Mucosa of descending colon (tissue), 3 donors: ENCODE results near the gene LPGAT1. TPM values are rescaled to one million over a fixed set of nuclear protein-coding genes. Genes with fewer than 3 reads are reported as not detected.
A peak's percentile ranks its signal among the peaks of the same experiment; 100 is the strongest.
"Not testable (repeated sequence)": the region's sequence is repeated elsewhere in the genome, so short reads cannot be mapped to it uniquely, and the experiment has no call there.

Experiments used
- ATAC-seq: fragments of 200-7000 bp; cut with Tn5 transposase; one replicate; pipeline ENCODE4 v1.9.1; 2020; ENCODE audit warnings: mild to moderate bottlenecking, moderate library complexity
- DNase-seq, 3 donors: peaks; one replicate each; pipeline ENCODE4 v3.0.0-alpha.2; 2020
- H3K36me3 ChIP-seq: fragments of 200-600 bp; one replicate; pipeline ENCODE4 v1.8.0; 2021; ENCODE audit warnings: low read depth, mild to moderate bottlenecking
- H3K4me1 ChIP-seq: fragments of 200-600 bp; one replicate; pipeline ENCODE4 v1.8.0; 2021; ENCODE audit warnings: low read depth, mild to moderate bottlenecking
- H3K4me3 ChIP-seq: fragments of 200-600 bp; one replicate; pipeline ENCODE4 v1.8.0; 2021; ENCODE audit warnings: mild to moderate bottlenecking
- H3K9me3 ChIP-seq: fragments of 200-600 bp; one replicate; pipeline ENCODE4 v1.8.0; 2021; ENCODE audit warnings: mild to moderate bottlenecking
- intact Hi-C, 2 donors: fragments of 100-400 bp; cut with DNase I in 1 of 2; cut with micrococcal nuclease in 1 of 2; formaldehyde crosslinking; loops; one replicate each; pipeline versions ENCODE4 v1.11.0 to v1.11.1; 2022; cut with DNase I, micrococcal nuclease
- total RNA-seq, 3 donors: library from RNA; stranded (reverse); fragmentation: NEBNext Ultra II Directional in 2 of 3; extraction: Animal tissue kit (Norgen Biotek cat#: 25700) in 2 of 3; gene quantifications; one replicate each; pipeline versions ENCODE4 v1.2.1 to v1.2.4, GENCODE V29; 2021 to 2023
- TF ChIP-seq, protein P1 (sequence below): fragments of 200-600 bp; IDR thresholded peaks from one replicate; pipeline ENCODE4 v1.8.0; 2022; ENCODE audit warnings: antibody characterized with exemption, mild to moderate bottlenecking
- donor health status: DM: no; HTN: no; CAD: no; lungs with moderate emphysema.
- donor health status: DM: no; HTN: no; CAD: no.
- donor health status: DM: no; HTN: yes; CAD: no.

Gene LPGAT1
- total RNA-seq, 3 donors from 2014 or later = 27.5 to 42.1 (median 34.2) TPM

DNA sequence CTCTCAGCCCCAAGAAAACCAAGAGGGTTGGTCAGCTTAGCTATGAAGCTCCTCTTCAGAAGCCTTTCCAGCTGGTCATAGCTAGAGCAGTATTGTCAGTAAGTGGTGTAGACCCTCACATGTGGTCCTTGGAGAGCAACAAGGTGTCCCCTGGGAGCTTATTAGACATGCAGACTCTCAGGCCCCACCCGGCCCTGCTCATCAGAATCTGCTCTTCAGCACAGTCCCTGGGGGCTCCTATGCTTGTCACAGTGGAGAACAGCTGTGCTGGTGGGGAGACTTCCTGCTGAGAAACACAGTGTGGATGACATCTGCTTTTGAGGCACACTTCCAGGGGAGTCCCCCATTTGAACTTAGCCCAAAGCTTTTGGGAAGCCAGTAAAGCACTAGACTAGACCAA, 133.2 kb downstream of the LPGAT1 start:
- H3K36me3 ChIP-seq = no peaks in the 10 kb centered on the region
- no peak for DNase-seq
- no peaks in the 10 kb centered on the region for H3K9me3 ChIP-seq
- TF ChIP-seq, protein P1, sequence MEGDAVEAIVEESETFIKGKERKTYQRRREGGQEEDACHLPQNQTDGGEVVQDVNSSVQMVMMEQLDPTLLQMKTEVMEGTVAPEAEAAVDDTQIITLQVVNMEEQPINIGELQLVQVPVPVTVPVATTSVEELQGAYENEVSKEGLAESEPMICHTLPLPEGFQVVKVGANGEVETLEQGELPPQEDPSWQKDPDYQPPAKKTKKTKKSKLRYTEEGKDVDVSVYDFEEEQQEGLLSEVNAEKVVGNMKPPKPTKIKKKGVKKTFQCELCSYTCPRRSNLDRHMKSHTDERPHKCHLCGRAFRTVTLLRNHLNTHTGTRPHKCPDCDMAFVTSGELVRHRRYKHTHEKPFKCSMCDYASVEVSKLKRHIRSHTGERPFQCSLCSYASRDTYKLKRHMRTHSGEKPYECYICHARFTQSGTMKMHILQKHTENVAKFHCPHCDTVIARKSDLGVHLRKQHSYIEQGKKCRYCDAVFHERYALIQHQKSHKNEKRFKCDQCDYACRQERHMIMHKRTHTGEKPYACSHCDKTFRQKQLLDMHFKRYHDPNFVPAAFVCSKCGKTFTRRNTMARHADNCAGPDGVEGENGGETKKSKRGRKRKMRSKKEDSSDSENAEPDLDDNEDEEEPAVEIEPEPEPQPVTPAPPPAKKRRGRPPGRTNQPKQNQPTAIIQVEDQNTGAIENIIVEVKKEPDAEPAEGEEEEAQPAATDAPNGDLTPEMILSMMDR = no peak
- ATAC-seq = peak; percentile 38
- intact Hi-C loops = no loop called here
- no peak overlapping the region for H3K4me3 ChIP-seq
- peaks cover 3% of the 10 kb centered on the region for H3K4me1 ChIP-seq

DNA sequence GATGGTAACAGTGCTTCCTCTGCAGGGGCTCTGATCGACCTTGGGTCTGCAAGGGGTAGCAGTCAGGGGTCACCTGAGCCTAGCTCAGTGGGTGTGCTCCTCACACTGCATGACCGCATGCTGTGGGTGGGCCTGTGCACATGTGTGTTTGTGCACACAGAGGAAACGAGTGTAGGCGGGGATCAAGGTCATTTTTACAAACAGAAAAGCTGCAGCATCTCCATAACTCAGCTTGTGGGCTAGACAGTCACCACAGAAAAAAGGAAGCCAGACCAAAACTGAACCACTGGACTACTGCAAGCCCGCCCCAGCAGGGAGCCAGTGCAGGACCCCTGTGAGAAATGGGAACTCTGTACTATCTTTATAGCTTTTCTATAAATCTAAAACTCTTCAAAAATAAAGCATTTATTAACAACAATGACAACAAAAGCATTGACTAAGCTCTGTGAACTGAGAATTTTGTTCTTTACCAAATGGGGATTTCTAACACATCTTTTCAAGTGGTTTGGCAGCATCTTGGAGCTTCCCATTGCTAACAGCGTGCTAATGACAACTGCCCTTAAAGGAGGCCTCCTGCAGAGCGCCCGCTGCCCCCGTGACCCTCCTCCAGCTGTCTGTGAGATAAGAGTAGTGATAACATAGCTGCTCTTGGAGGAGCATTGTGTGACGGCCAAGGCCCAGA, 135.3 kb downstream of the LPGAT1 start:
- Histone ChIP-seq H3K9me3 (no peaks in the 10 kb centered on the region), H3K4me1 (peaks cover 3% of the 10 kb centered on the region), H3K4me3 (no peak overlapping the region), H3K36me3 (no peaks in the 10 kb centered on the region)
- DNase-seq (no peak), ATAC-seq (peak; percentile 30)
- TF ChIP-seq, protein P1 = no peak
- intact Hi-C loops = no loop called here

DNA sequence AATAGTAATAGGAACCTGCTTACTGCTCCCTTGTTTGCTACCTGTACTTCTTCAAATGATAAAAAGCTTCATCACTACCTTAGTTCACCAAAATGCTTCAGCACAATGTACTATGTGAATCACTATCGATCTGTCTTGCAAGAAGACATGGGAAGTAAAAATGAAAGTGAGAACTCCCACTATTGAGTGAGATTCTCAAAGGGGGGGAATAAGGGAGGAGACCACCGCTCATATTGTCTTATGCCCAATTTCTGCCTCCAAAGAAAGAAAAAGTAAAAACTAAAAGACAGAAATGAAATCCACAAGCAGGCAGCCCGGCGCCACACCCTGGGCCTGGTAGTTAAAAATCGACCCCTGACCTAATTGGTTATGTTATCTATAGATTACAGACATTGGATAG, 136.7 kb downstream of the LPGAT1 start:
- ATAC-seq, intact Hi-C loops, DNase-seq, H3K9me3 ChIP-seq, H3K4me1 ChIP-seq, H3K4me3 ChIP-seq, H3K36me3 ChIP-seq: not testable (repeated sequence)

Other genes with a start within 250 kb of the LPGAT1 start
- gene NEK2, start 155.1 kb downstream of the LPGAT1 start, total RNA-seq = 10 to 100 TPM in 1 of 3 donors, 1 to 10 TPM in 2; 1.2 to 12.7 (median 2.5) TPM
- 10 to 100 TPM; 13.3 to 16.0 (median 13.3) TPM for gene INTS7, start 204.8 kb upstream of the LPGAT1 start, total RNA-seq
- gene DTL, start 205.0 kb upstream of the LPGAT1 start, total RNA-seq = 10 to 100 TPM in 1 of 3 donors, 1 to 10 TPM in 2; 1.4 to 12.0 (median 3.2) TPM